HG02884 (cell line): Measurements from ENCODE around the gene YPEL3.

ENCODE experiments used
- ATAC-seq: cut with Tn5 transposase; IDR thresholded peaks from one replicate; pipeline ENCODE4 v1.9.1; 2021; ENCODE audit warnings: mild to moderate bottlenecking, moderate library complexity; ENCODE audit not compliant: unreplicated experiment

YPEL3 gene

GRCh38 chr16:30070490-30070889 lies 25.5 kb downstream of the YPEL3 start:
- no peak for ATAC-seq

DNA sequence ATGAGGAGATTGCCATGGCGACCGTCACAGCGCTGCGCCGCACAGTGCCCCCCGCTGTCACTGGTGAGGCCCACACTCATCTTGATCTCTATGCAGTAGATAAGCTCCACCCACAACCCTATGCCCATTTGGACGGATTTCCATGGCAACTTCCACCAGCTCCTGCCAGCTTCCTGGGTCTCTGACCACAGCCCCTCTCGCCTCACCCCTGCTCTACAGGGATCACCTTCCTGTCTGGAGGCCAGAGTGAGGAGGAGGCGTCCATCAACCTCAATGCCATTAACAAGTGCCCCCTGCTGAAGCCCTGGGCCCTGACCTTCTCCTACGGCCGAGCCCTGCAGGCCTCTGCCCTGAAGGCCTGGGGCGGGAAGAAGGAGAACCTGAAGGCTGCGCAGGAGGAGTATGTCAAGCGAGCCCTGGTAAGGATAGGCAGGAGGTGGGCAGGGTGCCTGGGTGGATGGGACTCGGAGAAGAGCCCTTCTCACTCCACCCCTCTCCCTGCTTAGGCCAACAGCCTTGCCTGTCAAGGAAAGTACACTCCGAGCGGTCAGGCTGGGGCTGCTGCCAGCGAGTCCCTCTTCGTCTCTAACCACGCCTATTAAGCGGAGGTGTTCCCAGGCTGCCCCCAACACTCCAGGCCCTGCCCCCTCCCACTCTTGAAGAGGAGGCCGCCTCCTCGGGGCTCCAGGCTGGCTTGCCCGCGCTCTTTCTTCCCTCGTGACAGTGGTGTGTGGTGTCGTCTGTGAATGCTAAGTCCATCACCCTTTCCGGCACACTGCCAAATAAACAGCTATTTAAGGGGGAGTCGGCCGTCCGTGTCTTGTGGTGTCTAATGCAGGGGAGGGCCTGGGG lies 26.2 kb downstream of the YPEL3 start:
- no peak for ATAC-seq

GRCh38 chr16:30068750-30069610 lies 27.0 kb downstream of the YPEL3 start:
- ATAC-seq: no peak

GRCh38 chr16:30068333-30068732 lies 27.7 kb downstream of the YPEL3 start:
- ATAC-seq: no peak

GRCh38 chr16:30067584-30067916 lies 28.5 kb downstream of the YPEL3 start:
- no peak for ATAC-seq

- no peak for ATAC-seq
Observed at GRCh38 chr16:30066761-30067583, 29.0 kb downstream of the YPEL3 start.

GRCh38 chr16:30065943-30066760 lies 29.9 kb downstream of the YPEL3 start:
- ATAC-seq: no peak

DNA sequence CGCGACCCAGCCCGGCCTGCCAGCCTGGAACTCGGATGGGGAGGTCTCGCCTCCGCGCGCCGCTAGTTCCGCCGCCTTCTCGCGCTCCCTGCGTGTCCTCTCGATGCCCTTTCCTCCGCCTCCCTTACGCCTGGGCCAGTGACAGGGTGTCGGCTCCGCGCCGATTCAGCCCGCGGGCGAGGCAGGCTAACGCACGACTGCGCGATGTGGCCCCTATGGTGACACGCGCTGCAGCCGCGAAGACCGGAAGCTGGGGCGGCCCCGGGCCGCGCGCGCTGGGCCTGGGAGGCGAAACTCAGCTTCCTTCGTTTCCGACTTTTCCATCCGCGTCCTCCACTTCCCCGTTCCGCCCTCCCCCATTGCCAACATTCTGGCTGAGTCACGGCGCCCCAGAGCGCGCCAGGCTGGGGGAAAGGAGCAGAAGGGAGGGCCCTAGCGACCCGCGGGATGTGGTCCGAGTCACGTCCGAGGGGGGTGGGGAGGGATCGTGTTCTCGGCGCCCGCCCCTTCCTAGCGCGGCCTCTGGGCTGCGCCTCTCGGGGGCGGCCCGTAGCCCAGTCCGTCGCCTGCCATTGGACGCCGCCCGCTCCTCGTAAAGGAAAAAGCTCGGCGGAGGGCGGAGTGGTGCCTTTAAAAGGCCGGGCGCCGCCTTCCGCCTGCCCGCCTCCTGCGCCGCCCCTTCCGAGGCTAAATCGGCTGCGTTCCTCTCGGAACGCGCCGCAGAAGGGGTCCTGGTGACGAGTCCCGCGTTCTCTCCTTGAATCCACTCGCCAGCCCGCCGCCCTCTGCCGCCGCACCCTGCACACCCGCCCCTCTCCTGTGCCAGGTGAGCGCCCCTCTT lies 30.7 kb downstream of the YPEL3 start, which contains the start of gene ALDOA:
Gene ALDOA, plus strand, starts transcription at position 659 of the 841 bp plus-strand sequence. CDS start 1,138 bp downstream, outside the sequence.
- ATAC-seq: peak; percentile 67

DNA sequence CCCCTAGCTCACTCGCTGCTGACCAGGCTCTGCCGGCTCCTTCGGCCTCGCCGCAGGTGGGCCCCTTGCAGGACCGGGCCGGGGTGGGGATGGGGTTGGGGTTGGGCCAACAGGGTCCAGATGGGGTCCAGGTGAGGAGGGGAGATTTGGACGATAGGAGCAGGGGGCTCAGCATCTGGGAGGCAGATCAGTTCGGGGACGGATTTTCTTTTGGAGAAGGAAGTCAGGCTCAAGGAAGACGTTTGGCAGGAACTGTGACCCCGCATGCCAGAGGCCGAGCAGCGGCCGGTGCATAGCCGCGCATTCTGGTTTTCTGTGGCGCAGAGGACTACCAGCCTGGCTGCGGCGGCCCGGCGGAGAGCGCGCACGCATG lies 31.3 kb downstream of the YPEL3 start:
- no peak for ATAC-seq

DNA sequence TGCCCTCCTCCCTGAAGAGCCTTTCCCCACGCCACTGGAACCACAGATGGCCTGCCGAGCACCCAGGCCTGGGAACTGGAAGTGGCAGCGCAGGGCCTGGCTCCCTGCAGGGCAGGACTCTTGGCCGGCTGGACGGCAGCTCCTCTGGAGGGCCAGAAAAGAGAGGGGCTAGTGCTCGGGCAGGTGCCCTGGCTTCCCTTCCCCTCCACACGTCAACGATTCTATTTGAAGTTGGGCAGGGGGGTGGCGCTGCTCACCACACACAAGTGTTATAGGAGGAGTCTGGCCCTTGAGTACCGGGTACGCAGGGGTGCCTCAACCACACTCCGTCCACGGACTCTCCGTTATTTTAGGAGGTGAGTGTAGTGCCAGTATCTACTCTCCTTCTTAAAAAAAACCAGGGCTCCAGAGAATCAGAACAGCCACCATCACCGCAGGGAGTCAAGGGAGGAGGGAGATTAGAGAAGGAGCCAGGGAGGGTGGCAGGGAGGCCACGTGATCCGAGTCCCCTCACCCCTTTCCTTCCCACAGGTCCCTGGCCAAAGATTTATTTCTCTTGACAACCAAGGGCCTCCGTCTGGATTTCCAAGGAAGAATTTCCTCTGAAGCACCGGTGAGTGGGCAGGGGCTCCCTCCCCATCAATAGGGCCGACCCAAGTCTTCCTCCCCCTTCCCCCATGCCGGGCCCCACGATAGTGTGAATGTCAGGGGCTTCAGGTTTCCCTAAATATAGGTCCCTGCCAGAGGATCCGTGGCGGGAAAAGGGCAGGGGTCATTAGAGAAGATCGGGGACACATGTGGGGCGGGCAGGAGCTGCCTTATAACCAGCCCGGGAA lies 31.9 kb downstream of the YPEL3 start:
- no peak for ATAC-seq

DNA sequence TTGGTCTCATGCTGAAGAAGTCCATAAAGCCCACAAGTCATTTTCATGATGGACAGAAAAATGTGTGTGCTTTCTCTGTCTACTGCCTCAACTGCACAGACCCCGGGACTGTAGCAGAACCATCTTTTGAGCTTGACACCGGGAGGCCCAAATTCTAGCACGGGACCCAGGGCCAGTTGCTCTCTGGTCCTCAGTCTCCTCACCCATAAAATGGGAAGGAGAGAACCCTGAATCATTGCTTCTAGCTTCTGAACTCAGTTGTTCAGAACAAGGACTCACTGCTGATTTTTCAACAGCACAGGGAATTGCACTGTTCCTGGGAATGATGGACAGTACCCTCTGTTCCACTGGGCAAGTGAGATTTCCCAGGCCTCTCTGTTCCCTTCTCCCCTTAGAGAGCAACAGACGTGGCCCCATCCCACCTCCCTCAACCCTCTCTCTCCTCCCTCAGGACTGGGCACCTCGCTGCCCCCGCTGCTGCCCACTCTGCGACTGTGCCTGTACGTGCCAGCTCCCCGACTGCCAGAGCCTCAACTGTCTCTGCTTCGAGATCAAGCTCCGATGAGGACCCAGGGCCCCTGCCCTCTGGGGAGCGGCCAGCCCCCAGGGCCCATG lies 32.6 kb downstream of the YPEL3 start:
- ATAC-seq: no peak

GRCh38 chr16:30060836-30061554 lies 35.0 kb downstream of the YPEL3 start:
- no peak for ATAC-seq

- no peak for ATAC-seq
Observed at GRCh38 chr16:30060346-30060745, 35.7 kb downstream of the YPEL3 start.

GRCh38 chr16:30054959-30055553 lies 41.0 kb downstream of the YPEL3 start:
- no peak for ATAC-seq

DNA sequence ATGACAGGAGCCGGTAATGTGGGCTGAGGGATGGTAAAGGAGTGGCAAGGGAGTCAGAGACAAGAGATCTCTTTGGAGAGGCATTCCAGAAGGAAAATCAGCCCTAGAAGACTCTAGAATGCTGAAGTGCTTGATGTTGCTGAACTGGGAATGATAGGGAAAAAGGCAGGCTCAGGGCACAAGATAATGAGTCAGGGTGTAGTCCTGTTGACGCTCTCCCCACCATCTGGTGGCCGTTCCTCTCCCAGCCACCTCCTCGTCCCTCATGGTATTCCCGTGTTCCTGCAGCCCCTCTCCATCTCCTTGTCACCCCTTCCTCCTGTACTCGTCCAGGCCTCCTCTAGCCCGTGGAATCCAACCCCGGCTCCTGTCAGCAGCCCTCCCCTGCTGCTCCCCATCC lies 41.6 kb downstream of the YPEL3 start:
- ATAC-seq: no peak

DNA sequence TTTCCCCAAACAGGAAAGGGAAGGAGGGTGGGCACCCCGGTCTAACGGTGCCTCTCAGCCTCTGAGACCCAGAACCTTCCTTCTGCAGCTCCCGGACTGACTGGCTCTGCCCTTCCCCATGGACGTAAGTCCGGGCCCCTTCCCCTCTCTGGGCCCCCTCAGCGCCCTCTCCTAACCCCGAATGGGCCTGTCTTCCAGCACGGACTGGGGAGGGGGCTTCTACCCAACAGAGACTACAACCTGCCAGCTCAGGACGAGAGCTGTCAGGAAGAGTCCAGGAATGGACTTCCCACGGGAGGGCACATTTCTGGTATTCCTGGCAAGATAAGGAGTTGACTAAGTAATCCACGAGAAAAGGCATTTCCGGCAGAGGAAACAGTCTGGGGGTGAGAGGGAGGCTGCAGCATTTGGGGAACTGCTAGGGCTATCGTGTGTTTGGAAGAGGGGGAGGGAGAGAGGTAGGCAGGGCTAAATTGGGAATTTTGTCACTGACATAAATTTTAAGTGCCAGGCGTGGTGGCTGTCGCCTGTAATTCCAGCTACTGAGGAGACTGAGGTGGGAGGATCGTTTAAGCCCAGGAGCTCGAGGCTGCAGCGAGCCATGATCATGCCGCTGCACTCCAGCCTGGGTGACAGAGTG lies 42.5 kb downstream of the YPEL3 start:
- no peak for ATAC-seq
